Left lung (tissue), 10 donors: ENCODE data around the gene ITM2C. TPM values are rescaled to one million over a fixed set of nuclear protein-coding genes. Genes with fewer than 3 reads are reported as not detected.
A peak's percentile ranks its signal among the peaks of the same experiment; 100 is the strongest.

ENCODE experiments used
- ATAC-seq: fragments of 200-7000 bp; cut with Tn5 transposase; one replicate; pipeline ENCODE4 v1.9.1; 2020; ENCODE audit warnings: moderate library complexity
- DNase-seq, 4 donors: peaks; one replicate each; pipeline ENCODE4 v3.0.0-alpha.2; 2013 to 2020
- H3K27ac ChIP-seq, 2 donors: fragments of 200-600 bp; sonication (generic) in 1 of 2; one replicate each; pipeline versions ENCODE4 v1.5.0 to v1.8.0; 2020 to 2021
- H3K27me3 ChIP-seq, 2 donors: fragments of 200-600 bp; sonication (generic) in 1 of 2; one replicate each; pipeline versions ENCODE4 v1.5.0 to v1.8.0; 2020 to 2021
- H3K36me3 ChIP-seq, 2 donors: fragments of 200-600 bp; sonication (generic) in 1 of 2; one replicate each; pipeline versions ENCODE4 v1.5.0 to v1.8.0; 2020 to 2021
- H3K4me1 ChIP-seq, 2 donors: fragments of 200-600 bp; one replicate each; pipeline ENCODE4 v1.8.0; 2021
- H3K4me3 ChIP-seq, 2 donors: fragments of 200-600 bp; sonication (generic) in 1 of 2; one replicate each; pipeline versions ENCODE4 v1.5.0 to v1.8.0; 2020 to 2021; ENCODE audit warnings: mild to moderate bottlenecking in 1 of 2
- H3K9me3 ChIP-seq, 2 donors: fragments of 200-600 bp; sonication (generic) in 1 of 2; one replicate each; pipeline versions ENCODE4 v1.5.0 to v1.8.0; 2020 to 2021
- intact Hi-C, 2 donors: fragments of 100-400 bp; cut with DNase I; formaldehyde crosslinking; loops; one replicate each; pipeline versions ENCODE4 v1.11.2 to v1.14.2; 2022
- polyA plus RNA-seq, 6 donors: library from polyadenylated mRNA; unstranded; fragments of 120-200 nt; gene quantifications; one replicate each; pipeline ENCODE4 v1.2.1, GENCODE V29; 2013; ENCODE audit not compliant: insufficient read length in 6 of 6
- total RNA-seq, 2 donors: library from RNA; stranded (reverse); fragmentation: NEBNext Ultra II Directional; extraction: Animal tissue kit (Norgen Biotek cat#: 25700); gene quantifications; one replicate each; pipeline ENCODE4 v1.2.1, GENCODE V29; 2021
- TF ChIP-seq, protein P1 (sequence below), 2 donors: fragments of 200-600 bp; sonication (generic) in 1 of 2; IDR thresholded peaks; one replicate each; pipeline versions ENCODE4 v1.5.0 to v1.8.0; 2021; ENCODE audit warnings: antibody characterized with exemption in 2 of 2
- donor health status: DM: no; HTN: yes; CAD: no.
- donor health status: DM: no; HTN: no; CAD: no.

The ITM2C gene
- total and polyA plus RNA-seq, 8 donors, result 32.0 to 356 (median 283) TPM

DNA sequence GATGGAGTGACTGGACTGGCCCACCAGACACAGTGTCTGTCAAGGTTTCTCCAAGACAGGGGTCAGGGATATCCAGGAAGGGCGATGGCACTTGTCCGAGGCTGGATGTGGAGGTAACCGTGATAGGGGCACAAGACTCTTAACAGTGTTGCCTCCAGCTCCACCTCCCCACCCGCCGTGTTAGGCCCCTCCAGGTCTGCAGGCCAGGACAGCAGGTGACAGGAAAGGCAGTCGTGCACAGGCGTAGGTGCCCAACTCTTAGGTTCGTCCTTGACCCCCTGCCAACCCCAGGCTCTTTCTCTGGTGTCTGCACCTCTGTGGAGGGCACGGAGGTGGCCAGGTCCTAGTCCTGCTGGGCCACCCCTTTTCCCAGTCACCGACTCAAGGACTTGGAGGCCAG is 10.1 kb downstream of the ITM2C start:
- intact Hi-C loops, result no loop called here
- Histone ChIP-seq H3K4me1 (peaks cover 0 to 14% of the 10 kb centered on the region in 2 donors), H3K9me3 (no peaks in the 10 kb centered on the region), H3K27me3 (no peaks in the 10 kb centered on the region), H3K27ac (no peak overlapping the region), H3K36me3 (no peaks in the 10 kb centered on the region), H3K4me3 (no peak overlapping the region)
- DNase-seq, result no peak
- TF ChIP-seq, protein P1, sequence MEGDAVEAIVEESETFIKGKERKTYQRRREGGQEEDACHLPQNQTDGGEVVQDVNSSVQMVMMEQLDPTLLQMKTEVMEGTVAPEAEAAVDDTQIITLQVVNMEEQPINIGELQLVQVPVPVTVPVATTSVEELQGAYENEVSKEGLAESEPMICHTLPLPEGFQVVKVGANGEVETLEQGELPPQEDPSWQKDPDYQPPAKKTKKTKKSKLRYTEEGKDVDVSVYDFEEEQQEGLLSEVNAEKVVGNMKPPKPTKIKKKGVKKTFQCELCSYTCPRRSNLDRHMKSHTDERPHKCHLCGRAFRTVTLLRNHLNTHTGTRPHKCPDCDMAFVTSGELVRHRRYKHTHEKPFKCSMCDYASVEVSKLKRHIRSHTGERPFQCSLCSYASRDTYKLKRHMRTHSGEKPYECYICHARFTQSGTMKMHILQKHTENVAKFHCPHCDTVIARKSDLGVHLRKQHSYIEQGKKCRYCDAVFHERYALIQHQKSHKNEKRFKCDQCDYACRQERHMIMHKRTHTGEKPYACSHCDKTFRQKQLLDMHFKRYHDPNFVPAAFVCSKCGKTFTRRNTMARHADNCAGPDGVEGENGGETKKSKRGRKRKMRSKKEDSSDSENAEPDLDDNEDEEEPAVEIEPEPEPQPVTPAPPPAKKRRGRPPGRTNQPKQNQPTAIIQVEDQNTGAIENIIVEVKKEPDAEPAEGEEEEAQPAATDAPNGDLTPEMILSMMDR (IDR thresholded peaks at IDR 0.05), result no peak
- no peak for ATAC-seq

- no peak overlapping the region for H3K27ac ChIP-seq
- TF ChIP-seq, protein P1 (IDR thresholded peaks at IDR 0.05), result no peak
- no peaks in the 10 kb centered on the region for H3K27me3 ChIP-seq
- no peaks in the 10 kb centered on the region for H3K36me3 ChIP-seq
- H3K9me3 ChIP-seq, result no peaks in the 10 kb centered on the region
- DNase-seq (no peak), ATAC-seq (no peak)
- intact Hi-C loops, result no loop called here
- peaks cover 0 to 7% of the 10 kb centered on the region in 2 donors for H3K4me1 ChIP-seq
- no peak overlapping the region for H3K4me3 ChIP-seq
Measured at GRCh38 chr2:230875347-230876315, 10.9 kb downstream of the ITM2C start.

DNA sequence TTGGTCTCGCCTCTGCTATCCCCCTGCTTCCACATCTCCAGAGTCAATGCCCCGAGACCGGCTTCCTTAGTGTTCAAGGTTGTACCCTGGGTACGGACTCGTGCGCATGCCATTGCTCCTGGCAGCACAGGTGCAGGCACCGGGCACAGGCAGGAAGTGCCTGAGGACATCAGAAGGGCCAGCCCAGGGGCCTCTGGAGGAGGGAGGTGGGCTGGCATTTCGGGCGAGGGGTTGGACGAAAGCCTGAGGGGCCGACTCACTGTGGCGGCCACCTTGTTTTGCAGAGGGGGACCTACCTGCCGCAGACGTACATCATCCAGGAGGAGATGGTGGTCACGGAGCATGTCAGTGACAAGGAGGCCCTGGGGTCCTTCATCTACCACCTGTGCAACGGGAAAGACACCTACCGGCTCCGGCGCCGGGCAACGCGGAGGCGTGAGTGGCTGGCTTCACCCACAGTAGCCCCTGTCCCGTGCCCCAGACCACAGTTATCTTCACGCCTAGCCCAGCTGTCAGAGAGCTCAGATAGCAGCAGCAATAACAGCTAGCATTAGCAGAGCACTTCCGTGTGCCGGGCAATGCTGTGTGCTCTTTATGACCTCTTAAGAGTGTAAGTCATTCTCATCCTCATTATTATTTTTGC is 12.5 kb downstream of the ITM2C start:
- no peak for ATAC-seq
- intact Hi-C loops, result no loop called here
- no peaks in the 10 kb centered on the region for H3K27me3 ChIP-seq
- TF ChIP-seq, protein P1 (IDR thresholded peaks at IDR 0.05), result no peak
- DNase-seq, result no peak
- H3K4me1 ChIP-seq, result no peaks in the 10 kb centered on the region
- H3K9me3 ChIP-seq, result no peaks in the 10 kb centered on the region
- no peak overlapping the region for H3K27ac ChIP-seq
- H3K36me3 ChIP-seq, result no peaks in the 10 kb centered on the region
- H3K4me3 ChIP-seq, result no peak overlapping the region

- TF ChIP-seq, protein P1 (IDR thresholded peaks at IDR 0.05), result no peak
- H3K36me3 ChIP-seq, result no peaks in the 10 kb centered on the region
- no peak for ATAC-seq
Measured at GRCh38 chr2:230877759-230878598, 13.2 kb downstream of the ITM2C start.

More at GRCh38 chr2:230877759-230878598, 13.2 kb downstream of the ITM2C start:
- peak in 1 of 4 donors; percentile 26 for DNase-seq
- Histone ChIP-seq H3K4me3 (no peak overlapping the region), H3K9me3 (no peaks in the 10 kb centered on the region), H3K27ac (no peak overlapping the region), H3K4me1 (no peaks in the 10 kb centered on the region), H3K27me3 (no peaks in the 10 kb centered on the region)
- intact Hi-C loops, result no loop called here
